Measurements from ENCODE around the gene AQP10.
A peak's percentile ranks its signal among the peaks of the same experiment; 100 is the strongest.
"Not testable (repeated sequence)": the region's sequence is repeated elsewhere in the genome, so short reads cannot be mapped to it uniquely, and the experiment has no call there.

The AQP10 gene, protein sequence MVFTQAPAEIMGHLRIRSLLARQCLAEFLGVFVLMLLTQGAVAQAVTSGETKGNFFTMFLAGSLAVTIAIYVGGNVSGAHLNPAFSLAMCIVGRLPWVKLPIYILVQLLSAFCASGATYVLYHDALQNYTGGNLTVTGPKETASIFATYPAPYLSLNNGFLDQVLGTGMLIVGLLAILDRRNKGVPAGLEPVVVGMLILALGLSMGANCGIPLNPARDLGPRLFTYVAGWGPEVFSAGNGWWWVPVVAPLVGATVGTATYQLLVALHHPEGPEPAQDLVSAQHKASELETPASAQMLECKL

DNA sequence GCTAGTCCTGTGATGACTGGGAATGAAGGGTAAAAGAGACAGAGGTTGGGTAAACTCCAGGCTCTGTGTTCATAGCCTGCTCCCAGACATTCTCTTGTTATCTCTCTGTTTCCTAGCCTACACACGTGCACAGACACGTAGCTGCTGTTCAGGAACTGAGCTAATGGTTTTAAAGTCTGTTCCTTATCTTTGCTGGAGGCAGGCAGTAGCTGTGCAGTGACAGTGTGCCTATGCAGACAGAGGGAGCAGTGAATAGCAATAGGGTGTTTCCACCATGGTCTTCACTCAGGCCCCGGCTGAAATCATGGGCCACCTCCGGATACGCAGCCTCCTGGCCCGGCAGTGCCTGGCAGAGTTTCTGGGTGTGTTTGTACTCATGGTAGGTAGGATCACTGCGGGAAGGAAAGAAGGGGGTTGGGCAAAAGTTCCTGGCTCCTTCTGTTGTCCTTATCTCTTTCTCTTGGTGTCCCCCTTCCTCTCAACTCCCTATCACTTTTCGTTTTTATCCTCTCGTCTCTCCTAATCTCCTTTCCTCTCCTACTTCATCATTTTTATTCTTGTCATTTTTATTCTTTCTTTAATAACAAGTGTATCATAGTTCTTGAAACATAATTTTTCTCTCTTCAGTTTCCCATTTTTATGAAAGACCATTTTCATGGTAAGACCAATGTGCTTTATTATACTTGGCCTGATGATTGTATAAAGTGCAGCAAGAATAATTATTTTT, at the start of gene AQP10:
Gene AQP10, plus strand, starts transcription at position 212 of the 727 bp plus-strand sequence. Its CDS starts 63 bp downstream, at position 275.
- Histone ChIP-seq H3K27ac (no peak within 1 kb of the TSS), H3K36me3 (ENCODE audit: insufficient read depth, low read length) (no peaks in the 10 kb centered on the region), H3K9me3 (ENCODE audit: low read depth, low read length) (no peaks in the 10 kb centered on the region; the same call in 1 of the 2 replicates), H3K4me3 (no peak within 1 kb of the TSS), H3K9ac (ENCODE audit: insufficient read length) (no peak within 1 kb of the TSS)
- TF ChIP-seq FOXP2 (optimal IDR thresholded peaks at IDR 0.05; ENCODE audit: control extremely low read depth, extremely low read length, insufficient read depth) (no peak), POLR2AphosphoS5 (IDR thresholded peaks at IDR 0.05; ENCODE audit: borderline replicate concordance, low read depth, low read length) (no peak), EZH2 (IDR thresholded peaks at IDR 0.05) (no peak)
- no peak for DNase-seq (ENCODE audit: low read depth, low spot score)

DNA sequence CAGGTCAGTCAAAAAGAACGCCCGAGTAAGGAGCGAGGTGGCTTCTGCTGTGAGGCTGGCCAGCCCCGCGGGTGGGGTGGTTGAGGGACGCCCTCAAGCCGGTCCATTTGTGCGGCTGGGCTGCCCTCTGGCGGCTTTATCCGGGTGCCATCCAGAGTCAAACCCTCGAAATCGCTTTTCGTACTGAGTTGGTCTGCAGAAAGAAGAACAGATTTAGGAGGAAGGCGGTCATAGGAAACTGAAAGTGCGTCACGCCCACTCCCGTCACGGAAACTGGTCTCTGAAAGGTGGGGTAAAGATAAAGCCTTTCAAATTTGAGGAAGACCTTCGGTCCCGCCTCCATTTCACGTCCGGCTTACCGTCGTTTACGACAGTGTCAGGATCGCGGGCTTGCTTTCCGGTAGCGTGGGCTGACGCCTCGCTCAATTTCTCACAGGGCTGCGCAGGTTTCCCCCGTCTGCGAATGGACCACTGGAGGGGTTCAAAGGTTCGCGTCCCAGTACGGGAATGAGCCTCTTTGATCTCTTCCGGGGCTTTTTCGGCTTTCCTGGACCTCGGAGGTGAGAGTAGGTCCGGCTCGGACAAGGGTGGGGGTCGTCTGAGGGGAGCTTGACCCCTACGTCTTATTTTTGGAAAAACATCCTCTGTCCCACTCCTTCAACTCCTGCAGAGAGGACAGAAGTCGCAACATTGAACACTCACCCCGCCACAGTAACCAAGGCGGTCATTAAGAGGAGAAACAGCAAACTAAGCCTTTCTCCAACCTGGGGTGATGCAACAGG, 48.5 kb upstream of the AQP10 start, which contains the start of gene HAX1:
Gene HAX1, plus strand, starts transcription at position 413 of the 782 bp plus-strand sequence. Its CDS starts 95 bp downstream, at position 508.
- no peaks in the 10 kb centered on the region for H3K9me3 ChIP-seq (ENCODE audit: low read depth, low read length)
- peak within 1 kb of the TSS; percentile 89 for H3K27ac ChIP-seq
- peak within 1 kb of the TSS; percentile 96 for H3K9ac ChIP-seq (ENCODE audit: insufficient read length)
- TF ChIP-seq EZH2 (IDR thresholded peaks at IDR 0.05): no peak
- TF ChIP-seq POLR2AphosphoS5 (IDR thresholded peaks at IDR 0.05; ENCODE audit: borderline replicate concordance, low read depth, low read length): peak; percentile 92
- no peak for TF ChIP-seq FOXP2 (optimal IDR thresholded peaks at IDR 0.05; ENCODE audit: control extremely low read depth, extremely low read length, insufficient read depth)
- peak; percentile 88 for DNase-seq (ENCODE audit: low read depth, low spot score)
- H3K36me3 ChIP-seq (ENCODE audit: insufficient read depth, low read length): peaks cover 40% of the 10 kb centered on the region
- H3K4me3 ChIP-seq: peak within 1 kb of the TSS; percentile 93

DNA sequence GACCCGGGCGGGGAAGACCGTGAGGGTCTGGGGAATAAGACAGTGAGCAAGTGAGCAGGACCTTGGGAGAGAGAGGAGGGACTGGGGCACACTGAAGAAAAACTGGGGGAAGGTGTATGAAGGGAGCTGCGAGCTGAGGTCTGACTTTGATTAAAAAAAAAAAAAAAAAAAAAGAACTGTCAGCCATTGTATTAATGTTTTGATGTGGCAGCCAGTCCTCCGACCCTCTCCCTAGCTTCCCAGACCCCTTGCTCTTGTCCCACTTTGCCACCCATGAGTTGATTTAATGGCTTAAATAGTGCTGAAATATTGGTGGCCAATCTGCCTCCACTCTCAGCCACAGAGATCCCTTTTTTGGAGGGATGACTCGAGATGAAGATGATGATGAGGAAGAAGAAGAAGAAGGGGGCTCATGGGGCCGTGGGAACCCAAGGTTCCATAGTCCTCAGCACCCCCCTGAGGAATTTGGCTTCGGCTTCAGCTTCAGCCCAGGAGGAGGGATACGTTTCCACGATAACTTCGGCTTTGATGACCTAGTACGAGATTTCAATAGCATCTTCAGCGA, 47.8 kb upstream of the AQP10 start:
- Histone ChIP-seq H3K36me3 (ENCODE audit: insufficient read depth, low read length) (peaks cover 36% of the 10 kb centered on the region), H3K27ac (peak overlapping the region; percentile 89), H3K9me3 (ENCODE audit: low read depth, low read length) (no peaks in the 10 kb centered on the region), H3K4me3 (peak overlapping the region; percentile 93), H3K9ac (ENCODE audit: insufficient read length) (peak overlapping the region; percentile 96)
- TF ChIP-seq POLR2AphosphoS5 (IDR thresholded peaks at IDR 0.05; ENCODE audit: borderline replicate concordance, low read depth, low read length): no peak
- TF ChIP-seq EZH2 (IDR thresholded peaks at IDR 0.05): no peak
- no peak for TF ChIP-seq FOXP2 (optimal IDR thresholded peaks at IDR 0.05; ENCODE audit: control extremely low read depth, extremely low read length, insufficient read depth)
- DNase-seq (ENCODE audit: low read depth, low spot score): no peak

DNA sequence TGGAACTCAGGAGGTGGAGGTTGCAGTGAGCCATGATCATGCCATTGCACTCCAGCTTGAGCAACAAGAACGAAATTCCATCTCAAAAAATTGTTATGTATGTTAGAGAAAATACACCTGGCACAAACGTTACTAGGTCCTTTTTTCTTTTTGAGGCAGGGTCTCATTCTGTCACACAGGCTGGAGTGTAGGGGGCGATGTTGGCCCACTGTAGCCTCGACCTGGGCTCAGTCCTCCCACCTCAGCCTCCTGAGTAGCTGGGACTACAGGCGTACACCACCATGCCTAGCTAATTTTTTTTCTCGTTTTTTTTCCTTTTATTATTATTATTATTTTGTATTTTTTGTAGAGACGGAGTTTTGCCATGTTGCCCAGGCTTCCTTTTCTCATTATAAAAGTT, 44.1 kb upstream of the AQP10 start:
- Histone ChIP-seq H3K4me3 (no peak overlapping the region), H3K27ac (no peak overlapping the region), H3K9me3 (ENCODE audit: low read depth, low read length) (no peaks in the 10 kb centered on the region), H3K36me3 (ENCODE audit: insufficient read depth, low read length) (peaks cover 15% of the 10 kb centered on the region; the same call in 1 of the 2 replicates), H3K9ac (ENCODE audit: insufficient read length) (no peak overlapping the region)
- TF ChIP-seq POLR2AphosphoS5 (IDR thresholded peaks at IDR 0.05; ENCODE audit: borderline replicate concordance, low read depth, low read length) (no peak), FOXP2 (optimal IDR thresholded peaks at IDR 0.05; ENCODE audit: control extremely low read depth, extremely low read length, insufficient read depth) (no peak), EZH2 (IDR thresholded peaks at IDR 0.05) (no peak)
- DNase-seq (ENCODE audit: low read depth, low spot score): no peak

DNA sequence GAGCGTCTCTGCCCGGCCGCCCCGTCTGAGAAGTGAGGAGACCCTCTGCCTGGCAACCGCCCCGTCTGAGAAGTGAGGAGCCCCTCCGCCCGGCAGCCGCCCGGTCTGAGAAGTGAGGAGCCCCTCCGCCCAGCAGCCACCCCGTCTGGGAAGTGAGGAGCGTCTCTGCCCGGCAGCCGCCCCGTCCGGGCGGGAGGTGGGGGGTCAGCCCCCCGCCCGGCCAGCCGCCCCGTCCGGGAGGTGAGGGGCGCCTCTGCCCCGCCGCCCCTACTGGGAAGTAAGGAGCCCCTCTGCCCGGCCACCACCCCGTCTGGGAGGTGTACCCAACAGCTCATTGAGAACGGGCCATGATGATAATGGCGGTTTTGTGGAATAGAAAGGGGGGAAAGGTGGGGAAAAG, 33.3 kb upstream of the AQP10 start:
- not testable (repeated sequence) for H3K4me3 ChIP-seq; H3K9ac ChIP-seq (ENCODE audit: insufficient read length); H3K36me3 ChIP-seq (ENCODE audit: insufficient read depth, low read length); DNase-seq (ENCODE audit: low read depth, low spot score); H3K27ac ChIP-seq; H3K9me3 ChIP-seq (ENCODE audit: low read depth, low read length)

DNA sequence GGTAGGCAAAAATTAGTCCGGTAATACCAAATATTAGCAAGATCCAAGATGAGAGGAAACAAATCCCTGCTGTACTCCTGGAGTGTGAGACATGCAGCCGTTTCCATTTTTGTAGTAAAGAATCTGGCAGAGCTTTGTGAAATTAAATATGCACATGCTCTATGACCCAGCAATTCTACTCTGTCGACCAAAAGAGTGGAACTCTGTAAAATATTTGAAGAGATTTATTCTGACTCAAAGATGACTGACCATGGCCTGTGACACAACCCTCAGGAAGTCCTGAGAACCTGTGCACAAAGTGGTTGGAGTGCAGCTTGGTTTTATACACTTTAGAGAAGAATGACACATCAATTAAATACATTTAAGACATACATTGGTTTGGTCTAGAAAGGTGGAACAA, 32.2 kb upstream of the AQP10 start:
- Histone ChIP-seq H3K27ac (no peak overlapping the region), H3K4me3 (no peak overlapping the region), H3K9ac (ENCODE audit: insufficient read length) (no peak overlapping the region), H3K36me3 (ENCODE audit: insufficient read depth, low read length) (no peaks in the 10 kb centered on the region), H3K9me3 (ENCODE audit: low read depth, low read length) (no peaks in the 10 kb centered on the region)
- no peak for DNase-seq (ENCODE audit: low read depth, low spot score)
- TF ChIP-seq EZH2 (IDR thresholded peaks at IDR 0.05): no peak
- TF ChIP-seq POLR2AphosphoS5 (IDR thresholded peaks at IDR 0.05; ENCODE audit: borderline replicate concordance, low read depth, low read length): no peak
- no peak for TF ChIP-seq FOXP2 (optimal IDR thresholded peaks at IDR 0.05; ENCODE audit: control extremely low read depth, extremely low read length, insufficient read depth)

DNA sequence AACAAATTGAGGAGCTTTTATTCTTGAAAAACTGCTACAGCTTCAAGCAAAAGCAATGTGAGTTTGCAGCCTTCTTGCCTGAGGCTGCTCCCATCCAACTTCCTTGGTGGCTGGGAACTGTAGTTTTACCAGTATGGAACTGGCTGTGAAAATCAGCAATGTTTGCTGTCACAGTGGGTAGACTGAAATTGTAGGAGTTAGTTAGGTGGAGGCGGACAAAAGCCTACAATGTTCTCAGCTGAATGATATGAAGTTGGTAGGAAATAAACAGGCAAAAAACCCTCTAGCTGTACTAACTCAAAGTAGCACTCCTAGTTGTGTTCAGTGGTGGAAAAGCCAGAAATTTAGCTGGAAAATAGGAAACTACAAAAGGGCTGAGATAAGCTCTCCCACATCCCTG, 30.0 kb upstream of the AQP10 start:
- TF ChIP-seq EZH2 (IDR thresholded peaks at IDR 0.05) (no peak), POLR2AphosphoS5 (IDR thresholded peaks at IDR 0.05; ENCODE audit: borderline replicate concordance, low read depth, low read length) (no peak), FOXP2 (optimal IDR thresholded peaks at IDR 0.05; ENCODE audit: control extremely low read depth, extremely low read length, insufficient read depth) (no peak)
- no peak for DNase-seq (ENCODE audit: low read depth, low spot score)
- Histone ChIP-seq H3K27ac (0 out of 2 replicates have a peak overlapping the region, but pooled peaks have one; percentile 17), H3K9me3 (ENCODE audit: low read depth, low read length) (peaks cover 3% of the 10 kb centered on the region; the same call in 1 of the 2 replicates), H3K36me3 (ENCODE audit: insufficient read depth, low read length) (no peaks in the 10 kb centered on the region), H3K9ac (ENCODE audit: insufficient read length) (no peak overlapping the region), H3K4me3 (no peak overlapping the region)

All from SK-N-MC (cell line).